Stimulated activated naive CD8-positive, alpha-beta T cell treated with anti-CD3 and anti-CD28 coated beads, Interleukin-15, Interleukin-2, amounts not matched to agents 100 ng/mL and 50 ng/mL, for 24 hours (primary cell): ENCODE measurements around the gene IER5L.

Source experiments
- H3K27ac Mint-ChIP-seq: one replicate; pipeline ENCODE4 v1.8.0; 2021; ENCODE audit warnings: mild to moderate bottlenecking, mixed read lengths
- H3K27me3 Mint-ChIP-seq: one replicate; pipeline ENCODE4 v1.8.0; 2021; ENCODE audit warnings: mixed read lengths
- H3K36me3 Mint-ChIP-seq: one replicate; pipeline ENCODE4 v1.8.0; 2021; ENCODE audit warnings: low read depth, mixed read lengths
- H3K4me1 Mint-ChIP-seq: one replicate; pipeline ENCODE4 v1.8.0; 2021; ENCODE audit warnings: low read depth, mixed read lengths
- H3K4me3 Mint-ChIP-seq: one replicate; pipeline ENCODE4 v1.8.0; 2021; ENCODE audit warnings: mild to moderate bottlenecking, mixed read lengths
- H3K9me3 Mint-ChIP-seq: one replicate; pipeline ENCODE4 v1.8.0; 2021; ENCODE audit warnings: mixed read lengths

Gene IER5L

GRCh38 chr9:129145841-129146292 lies 32.2 kb downstream of the IER5L start:
- H3K36me3 Mint-ChIP-seq, result peaks cover 11% of the 10 kb centered on the region

GRCh38 chr9:129145316-129145715 lies 32.7 kb downstream of the IER5L start:
- no peak overlapping the region for H3K27ac Mint-ChIP-seq
- no peak overlapping the region for H3K4me3 Mint-ChIP-seq
- no peaks in the 10 kb centered on the region for H3K27me3 Mint-ChIP-seq
- peaks cover 11% of the 10 kb centered on the region for H3K36me3 Mint-ChIP-seq
- H3K9me3 Mint-ChIP-seq, result no peaks in the 10 kb centered on the region
- H3K4me1 Mint-ChIP-seq, result peaks cover 36% of the 10 kb centered on the region

More at GRCh38 chr9:129145841-129146292, 32.2 kb downstream of the IER5L start:
- Mint-ChIP-seq H3K9me3 (no peaks in the 10 kb centered on the region), H3K4me3 (no peak overlapping the region), H3K4me1 (peaks cover 31% of the 10 kb centered on the region), H3K27ac (no peak overlapping the region), H3K27me3 (no peaks in the 10 kb centered on the region)

GRCh38 chr9:129143031-129143927 lies 34.8 kb downstream of the IER5L start:
- Mint-ChIP-seq H3K27me3 (no peaks in the 10 kb centered on the region), H3K9me3 (no peaks in the 10 kb centered on the region), H3K36me3 (peaks cover 11% of the 10 kb centered on the region), H3K27ac (no peak overlapping the region), H3K4me3 (no peak overlapping the region), H3K4me1 (peaks cover 47% of the 10 kb centered on the region)

GRCh38 chr9:129142138-129142935 lies 35.7 kb downstream of the IER5L start:
- Mint-ChIP-seq H3K9me3 (no peaks in the 10 kb centered on the region), H3K36me3 (peaks cover 19% of the 10 kb centered on the region), H3K4me3 (peak overlapping the region; percentile 39), H3K27ac (peak overlapping the region; percentile 21), H3K4me1 (peaks cover 47% of the 10 kb centered on the region), H3K27me3 (no peaks in the 10 kb centered on the region)

GRCh38 chr9:129141066-129142041 lies 36.7 kb downstream of the IER5L start:
- H3K4me1 Mint-ChIP-seq, result peaks cover 47% of the 10 kb centered on the region
- no peaks in the 10 kb centered on the region for H3K9me3 Mint-ChIP-seq
- H3K4me3 Mint-ChIP-seq, result peak overlapping the region; percentile 81
- no peaks in the 10 kb centered on the region for H3K27me3 Mint-ChIP-seq
- peaks cover 22% of the 10 kb centered on the region for H3K36me3 Mint-ChIP-seq
- H3K27ac Mint-ChIP-seq, result peak overlapping the region; percentile 92

- peaks cover 27% of the 10 kb centered on the region for H3K36me3 Mint-ChIP-seq
- no peaks in the 10 kb centered on the region for H3K27me3 Mint-ChIP-seq
- peak overlapping the region; percentile 92 for H3K27ac Mint-ChIP-seq
- H3K4me1 Mint-ChIP-seq, result peaks cover 47% of the 10 kb centered on the region
- H3K9me3 Mint-ChIP-seq, result no peaks in the 10 kb centered on the region
- peak overlapping the region; percentile 81 for H3K4me3 Mint-ChIP-seq
These were observed 37.5 kb downstream of the IER5L start for GRCh38 chr9:129140397-129141065.

GRCh38 chr9:129139993-129140396 lies 38.1 kb downstream of the IER5L start:
- Mint-ChIP-seq H3K9me3 (no peaks in the 10 kb centered on the region), H3K4me1 (peaks cover 47% of the 10 kb centered on the region), H3K27ac (peak overlapping the region; percentile 92), H3K36me3 (peaks cover 32% of the 10 kb centered on the region), H3K4me3 (peak overlapping the region; percentile 81), H3K27me3 (no peaks in the 10 kb centered on the region)

- H3K36me3 Mint-ChIP-seq, result peaks cover 32% of the 10 kb centered on the region
- H3K27me3 Mint-ChIP-seq, result no peaks in the 10 kb centered on the region
- peak overlapping the region; percentile 81 for H3K4me3 Mint-ChIP-seq
These were observed 38.6 kb downstream of the IER5L start for GRCh38 chr9:129139233-129139992.

GRCh38 chr9:129138476-129139232 lies 39.4 kb downstream of the IER5L start:
- peak overlapping the region; percentile 81 for H3K4me3 Mint-ChIP-seq
- peaks cover 31% of the 10 kb centered on the region for H3K36me3 Mint-ChIP-seq
- no peaks in the 10 kb centered on the region for H3K27me3 Mint-ChIP-seq
- H3K27ac Mint-ChIP-seq, result peak overlapping the region; percentile 92
- peaks cover 42% of the 10 kb centered on the region for H3K4me1 Mint-ChIP-seq
- H3K9me3 Mint-ChIP-seq, result no peaks in the 10 kb centered on the region

More at GRCh38 chr9:129139233-129139992, 38.6 kb downstream of the IER5L start:
- Mint-ChIP-seq H3K9me3 (no peaks in the 10 kb centered on the region), H3K4me1 (peaks cover 47% of the 10 kb centered on the region), H3K27ac (peak overlapping the region; percentile 92)

GRCh38 chr9:129138144-129138462 lies 40.0 kb downstream of the IER5L start:
- Mint-ChIP-seq H3K36me3 (peaks cover 33% of the 10 kb centered on the region), H3K27ac (no peak overlapping the region), H3K27me3 (no peaks in the 10 kb centered on the region), H3K4me3 (no peak overlapping the region), H3K9me3 (no peaks in the 10 kb centered on the region), H3K4me1 (peaks cover 40% of the 10 kb centered on the region)

GRCh38 chr9:129137292-129138143 lies 40.5 kb downstream of the IER5L start:
- peaks cover 28% of the 10 kb centered on the region for H3K36me3 Mint-ChIP-seq
- H3K27ac Mint-ChIP-seq, result no peak overlapping the region
- H3K4me3 Mint-ChIP-seq, result no peak overlapping the region
- H3K9me3 Mint-ChIP-seq, result no peaks in the 10 kb centered on the region
- H3K4me1 Mint-ChIP-seq, result peaks cover 34% of the 10 kb centered on the region
- H3K27me3 Mint-ChIP-seq, result no peaks in the 10 kb centered on the region

- Mint-ChIP-seq H3K4me3 (no peak overlapping the region), H3K4me1 (peaks cover 29% of the 10 kb centered on the region), H3K27ac (no peak overlapping the region), H3K9me3 (no peaks in the 10 kb centered on the region), H3K36me3 (peaks cover 32% of the 10 kb centered on the region), H3K27me3 (no peaks in the 10 kb centered on the region)
These were observed 41.5 kb downstream of the IER5L start for GRCh38 chr9:129136446-129137035.
